Activated CD8-positive, alpha-beta T cell treated with anti-CD3 and anti-CD28 coated beads for 36 hours (primary cell): ENCODE results near the gene PMF1. TPM values are rescaled to one million over a fixed set of nuclear protein-coding genes. Genes with fewer than 3 reads are reported as not detected.

Experiments
- ATAC-seq: fragments of 200-7000 bp; cut with Tn5 transposase; one replicate; pipeline ENCODE4 v1.10.0; 2021; ENCODE audit warnings: mild to moderate bottlenecking, moderate library complexity
- CTCF ChIA-PET: fragments of 350-600 bp; sonication (Branson Sonifier 250); formaldehyde crosslinking; loops from one replicate; lab custom pipeline; 2021; ENCODE audit warnings: antibody characterized with exemption; lab: Charles Lee
- POLR2A ChIA-PET: fragments of 350-600 bp; sonication (Branson Sonifier 250); formaldehyde crosslinking; loops from one replicate; lab custom pipeline; 2021; ENCODE audit warnings: antibody characterized with exemption; lab: Charles Lee
- DNase-seq: peaks from one replicate; pipeline ENCODE4 v3.0.0-alpha.2; 2020
- H3K27ac Mint-ChIP-seq: one replicate; pipeline ENCODE4 v1.8.0; 2021; ENCODE audit warnings: mild to moderate bottlenecking, mixed read lengths
- H3K27me3 Mint-ChIP-seq: one replicate; pipeline ENCODE4 v1.8.0; 2021; ENCODE audit warnings: mixed read lengths
- H3K36me3 Mint-ChIP-seq: one replicate; pipeline ENCODE4 v1.8.0; 2021; ENCODE audit warnings: low read depth, mixed read lengths
- H3K4me1 Mint-ChIP-seq: one replicate; pipeline ENCODE4 v1.8.0; 2021; ENCODE audit warnings: low read depth, mixed read lengths
- H3K4me3 Mint-ChIP-seq: one replicate; pipeline ENCODE4 v1.8.0; 2021; ENCODE audit warnings: mild to moderate bottlenecking, moderate library complexity, mixed read lengths
- H3K9me3 Mint-ChIP-seq: one replicate; pipeline ENCODE4 v1.8.0; 2021; ENCODE audit warnings: mixed read lengths
- intact Hi-C: fragments of 100-400 bp; cut with micrococcal nuclease; formaldehyde crosslinking; loops from one replicate; pipeline ENCODE4 v1.10.0; 2022
- total RNA-seq, 2 experiments: library from RNA; stranded (reverse); gene quantifications; one replicate each; pipeline ENCODE4 v1.2.3, GENCODE V29; 2021
- TF ChIP-seq, protein P1 (sequence below): fragments of 200-600 bp; IDR thresholded peaks from one replicate; pipeline ENCODE4 v1.8.0; 2022; ENCODE audit warnings: antibody characterized with exemption, mild to moderate bottlenecking

Gene PMF1
- total RNA-seq, 2 experiments from 2014 or later: 89.4 to 93.7 TPM

- H3K27ac Mint-ChIP-seq: no peak overlapping the region
- H3K27me3 Mint-ChIP-seq: no peaks in the 10 kb centered on the region
- no peak overlapping the region for H3K4me3 Mint-ChIP-seq
- no peak for DNase-seq
- peaks cover 18% of the 10 kb centered on the region for H3K4me1 Mint-ChIP-seq
- H3K9me3 Mint-ChIP-seq: no peaks in the 10 kb centered on the region
- POLR2A ChIA-PET: interaction anchor here (0.8 to 1.7 kb wide), 5 partner anchors 9 to 83 kb away, joined by 3 to 6 read pairs (median 3); no protein-coding TSS in a partner anchor
- no peak for ATAC-seq
- TF ChIP-seq, protein P1, sequence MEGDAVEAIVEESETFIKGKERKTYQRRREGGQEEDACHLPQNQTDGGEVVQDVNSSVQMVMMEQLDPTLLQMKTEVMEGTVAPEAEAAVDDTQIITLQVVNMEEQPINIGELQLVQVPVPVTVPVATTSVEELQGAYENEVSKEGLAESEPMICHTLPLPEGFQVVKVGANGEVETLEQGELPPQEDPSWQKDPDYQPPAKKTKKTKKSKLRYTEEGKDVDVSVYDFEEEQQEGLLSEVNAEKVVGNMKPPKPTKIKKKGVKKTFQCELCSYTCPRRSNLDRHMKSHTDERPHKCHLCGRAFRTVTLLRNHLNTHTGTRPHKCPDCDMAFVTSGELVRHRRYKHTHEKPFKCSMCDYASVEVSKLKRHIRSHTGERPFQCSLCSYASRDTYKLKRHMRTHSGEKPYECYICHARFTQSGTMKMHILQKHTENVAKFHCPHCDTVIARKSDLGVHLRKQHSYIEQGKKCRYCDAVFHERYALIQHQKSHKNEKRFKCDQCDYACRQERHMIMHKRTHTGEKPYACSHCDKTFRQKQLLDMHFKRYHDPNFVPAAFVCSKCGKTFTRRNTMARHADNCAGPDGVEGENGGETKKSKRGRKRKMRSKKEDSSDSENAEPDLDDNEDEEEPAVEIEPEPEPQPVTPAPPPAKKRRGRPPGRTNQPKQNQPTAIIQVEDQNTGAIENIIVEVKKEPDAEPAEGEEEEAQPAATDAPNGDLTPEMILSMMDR: no peak
- intact Hi-C loops: no loop called here
- peaks cover 36% of the 10 kb centered on the region for H3K36me3 Mint-ChIP-seq
- CTCF ChIA-PET: interaction anchor here (0.7 to 1.5 kb wide), 4 partner anchors 11 to 89 kb away, joined by 3 to 4 read pairs (median 3); partner anchors contain the start of gene BGLAP
Observed at GRCh38 chr1:156230473-156230837, 17.6 kb downstream of the PMF1 start.

DNA sequence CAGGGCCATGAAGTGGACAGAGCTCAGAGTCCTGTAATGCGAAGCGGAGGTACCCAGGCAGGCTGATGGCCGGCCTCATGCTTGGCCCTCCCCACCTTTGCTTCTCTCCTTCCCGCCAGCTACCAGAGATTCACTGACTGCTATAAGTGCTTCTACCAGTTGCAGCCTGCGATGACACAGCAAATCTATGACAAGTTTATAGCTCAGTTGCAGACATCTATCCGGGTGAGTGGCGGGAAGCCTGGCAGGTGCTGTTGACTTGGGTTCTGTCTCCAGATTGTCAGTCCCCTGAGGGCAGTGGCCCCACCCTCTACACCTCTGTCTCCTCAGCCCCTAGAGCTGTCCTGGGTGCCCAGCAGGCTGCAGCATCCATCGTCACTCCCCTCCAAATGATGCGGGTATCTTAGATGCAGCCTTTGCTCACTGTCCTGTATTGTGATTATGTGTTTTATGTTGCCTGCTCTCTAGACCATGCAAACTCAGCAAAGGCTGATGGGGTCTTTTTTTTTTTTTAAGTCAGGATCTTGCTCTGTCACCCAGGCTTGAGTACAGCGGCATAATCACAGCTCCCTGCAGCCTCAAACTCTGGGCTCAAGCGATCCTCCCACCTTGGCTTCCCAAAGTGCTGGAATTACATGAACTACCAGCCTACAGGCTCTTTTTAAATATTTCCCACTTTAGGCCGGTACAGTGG, 19.5 kb downstream of the PMF1 start:
- Mint-ChIP-seq H3K9me3 (no peaks in the 10 kb centered on the region), H3K27ac (no peak overlapping the region), H3K4me1 (peaks cover 6% of the 10 kb centered on the region), H3K4me3 (no peak overlapping the region), H3K36me3 (peaks cover 33% of the 10 kb centered on the region), H3K27me3 (no peaks in the 10 kb centered on the region)
- TF ChIP-seq, protein P1: no peak
- DNase-seq: no peak
- POLR2A ChIA-PET: interaction anchor here (1.0 to 2.3 kb wide), 4 partner anchors 13 to 134 kb away, joined by 3 to 9 read pairs (median 4); no protein-coding TSS in a partner anchor
- intact Hi-C loops: no loop called here
- ATAC-seq: no peak
- CTCF ChIA-PET: interaction anchor here (1.0 to 2.2 kb wide), 5 partner anchors 10 to 103 kb away, joined by 3 to 7 read pairs (median 4); partner anchors contain the start of gene BGLAP

- intact Hi-C loops: no loop called here
- DNase-seq: no peak
- Mint-ChIP-seq H3K36me3 (peaks cover 32% of the 10 kb centered on the region), H3K4me1 (peaks cover 4% of the 10 kb centered on the region), H3K4me3 (no peak overlapping the region), H3K27me3 (no peaks in the 10 kb centered on the region), H3K27ac (no peak overlapping the region), H3K9me3 (no peaks in the 10 kb centered on the region)
- ATAC-seq: no peak
- ChIA-PET POLR2A (interaction anchor here (0.6 to 2.3 kb wide), 6 partner anchors 12 to 105 kb away, joined by 3 to 9 read pairs (median 4); partner anchors contain the start of gene PAQR6), CTCF (interaction anchor here (0.8 to 2.2 kb wide), 8 partner anchors 8 to 92 kb away, joined by 3 to 7 read pairs (median 4); partner anchors contain the start of gene BGLAP)
- TF ChIP-seq, protein P1: no peak
Observed at GRCh38 chr1:156233426-156234127, 20.8 kb downstream of the PMF1 start.

- intact Hi-C loops: no loop called here
- peaks cover 3% of the 10 kb centered on the region for H3K4me1 Mint-ChIP-seq
- H3K27me3 Mint-ChIP-seq: no peaks in the 10 kb centered on the region
- no peaks in the 10 kb centered on the region for H3K9me3 Mint-ChIP-seq
- no peak overlapping the region for H3K4me3 Mint-ChIP-seq
- peaks cover 30% of the 10 kb centered on the region for H3K36me3 Mint-ChIP-seq
- no peak for DNase-seq
- H3K27ac Mint-ChIP-seq: no peak overlapping the region
- TF ChIP-seq, protein P1: no peak
- no peak for ATAC-seq
- ChIA-PET CTCF (no interaction called here), POLR2A (interaction anchor here (0.8 to 1.2 kb wide), 2 partner anchors 10 to 114 kb away, joined by 3 read pairs; no protein-coding TSS in a partner anchor)
Observed at GRCh38 chr1:156236164-156236563, 23.4 kb downstream of the PMF1 start.
